GM19468 (cell line): ENCODE results near the gene SUN2.

Source experiments
- ATAC-seq: cut with Tn5 transposase; IDR thresholded peaks from one replicate; pipeline ENCODE4 v1.9.1; 2021; ENCODE audit warnings: mild to moderate bottlenecking, moderate library complexity, moderate number of reproducible peaks; ENCODE audit not compliant: unreplicated experiment; ENCODE audit errors: extremely low read depth

Gene SUN2

DNA sequence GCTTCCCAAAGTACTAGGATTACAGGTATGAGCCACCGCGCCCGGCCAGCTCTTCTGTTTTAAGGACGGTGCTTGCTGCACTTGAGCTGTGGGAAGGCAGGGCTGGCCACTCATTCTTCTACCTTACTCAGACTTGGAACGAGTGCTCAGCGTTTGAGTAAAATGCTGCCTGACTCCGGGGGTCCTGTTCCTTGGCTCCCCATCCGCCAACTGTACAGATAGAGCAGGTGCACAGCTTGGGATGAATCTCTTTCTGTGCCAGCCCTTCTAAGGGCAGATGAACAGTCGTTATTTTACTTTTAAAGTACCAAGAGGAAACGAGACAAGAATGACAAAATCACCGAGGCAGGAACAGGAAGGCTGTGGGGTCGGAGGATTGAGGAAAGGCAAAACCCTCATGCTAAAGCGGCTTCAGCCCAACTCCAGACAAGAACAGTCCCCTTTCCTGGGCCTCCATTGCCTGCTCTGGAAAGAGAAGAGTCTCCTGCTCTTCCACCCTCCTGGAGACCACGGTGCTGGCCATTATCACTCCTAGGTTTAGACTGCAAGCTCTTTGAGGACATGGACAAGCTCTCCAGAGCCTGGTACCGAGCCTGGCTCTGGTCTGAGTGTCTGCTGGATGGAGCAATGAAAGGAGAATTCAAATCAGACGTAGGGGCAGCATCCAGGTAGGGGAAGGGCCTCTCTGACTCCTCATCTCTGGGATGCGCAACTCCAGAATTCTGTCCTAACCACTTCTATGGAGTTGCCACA, 1.1 kb upstream of the SUN2 start:
- no peak for ATAC-seq

GRCh38 chr22:38755155-38755910, 465 bp downstream of the SUN2 start:
- peak; percentile 3 for ATAC-seq

- ATAC-seq: no peak
Observed at GRCh38 chr22:38754751-38755154, 1.0 kb downstream of the SUN2 start.

- no peak for ATAC-seq
Observed at GRCh38 chr22:38753948-38754750, 1.6 kb downstream of the SUN2 start.

- no peak for ATAC-seq
Observed at GRCh38 chr22:38751422-38752346, 4.1 kb downstream of the SUN2 start.

- no peak for ATAC-seq
Observed at GRCh38 chr22:38751066-38751421, 4.8 kb downstream of the SUN2 start.

DNA sequence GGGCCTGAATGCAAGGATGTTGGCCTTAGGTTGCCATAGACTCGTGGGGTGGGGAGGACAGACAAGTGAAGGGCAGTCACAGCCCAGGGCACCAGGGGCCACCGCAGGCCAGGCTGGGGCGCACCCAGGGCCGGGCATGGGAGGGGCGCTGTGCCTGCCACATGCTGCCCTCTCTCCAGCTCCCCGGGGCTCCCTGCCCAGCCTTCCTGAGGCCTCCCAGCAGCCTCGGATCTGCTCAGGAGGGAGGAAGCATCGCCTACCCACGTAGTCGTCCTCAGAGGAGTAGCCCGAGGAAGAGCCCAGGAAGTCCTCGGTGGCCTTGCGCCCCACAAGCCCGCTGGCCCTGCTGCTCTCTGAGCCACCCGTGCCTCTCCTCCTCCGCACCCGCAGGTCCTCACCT, 5.2 kb downstream of the SUN2 start:
- ATAC-seq: no peak

DNA sequence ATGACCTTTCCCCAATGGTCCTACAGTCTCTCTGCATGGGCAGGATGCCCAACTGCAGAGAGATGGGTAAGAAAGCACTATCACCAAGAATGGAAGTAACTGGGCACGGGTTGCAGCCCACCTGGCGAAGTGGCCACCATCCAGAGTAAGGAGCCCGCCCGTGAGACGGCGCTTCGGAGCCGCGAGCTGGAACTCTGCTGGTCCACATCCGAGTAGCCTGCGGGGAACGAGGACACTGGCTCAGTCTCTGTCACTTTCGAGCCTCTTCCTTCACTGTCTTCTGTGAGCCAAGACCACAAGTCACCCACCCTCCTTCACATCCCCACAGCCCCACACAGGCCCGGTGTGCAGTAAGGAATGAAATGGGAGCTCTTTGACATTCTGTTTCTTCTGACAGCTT, 5.7 kb downstream of the SUN2 start:
- ATAC-seq: no peak

DNA sequence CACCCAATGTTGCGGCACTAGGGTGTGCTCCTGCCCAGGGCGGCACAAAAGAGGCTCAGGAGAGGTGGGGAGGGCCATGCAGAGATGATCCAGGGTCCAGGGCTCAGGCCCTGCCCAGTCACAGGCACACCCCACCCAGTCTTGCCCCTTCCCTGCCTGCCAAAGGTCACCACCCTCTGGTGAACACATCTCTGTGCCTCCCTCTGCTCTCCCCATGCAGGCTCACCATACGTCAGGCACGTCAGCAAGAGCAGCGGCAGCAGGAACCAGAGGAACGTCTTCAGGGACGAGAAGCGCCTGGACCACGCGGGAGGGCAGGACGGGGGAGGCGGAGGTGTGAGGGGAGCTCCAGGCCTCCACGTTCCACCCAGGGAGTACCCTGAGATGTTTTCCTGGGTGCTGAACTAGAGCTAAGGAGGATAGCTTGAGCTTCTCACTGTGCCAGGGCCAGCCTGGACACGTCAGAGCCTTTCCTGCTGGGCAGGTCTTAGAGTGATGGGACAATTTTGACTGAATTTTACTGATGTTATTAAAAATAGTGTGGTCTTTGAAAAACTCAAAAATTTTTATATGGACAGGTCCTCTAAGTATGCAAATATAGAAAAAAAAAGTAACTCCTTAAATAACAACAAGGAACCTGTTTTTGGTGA, 7.2 kb downstream of the SUN2 start:
- ATAC-seq: no peak

GRCh38 chr22:38745676-38746460, 9.9 kb downstream of the SUN2 start:
- ATAC-seq: no peak

- ATAC-seq: no peak
Observed at GRCh38 chr22:38744981-38745380, 10.8 kb downstream of the SUN2 start.

- ATAC-seq: no peak
Observed at GRCh38 chr22:38742176-38742942, 13.4 kb downstream of the SUN2 start.

GRCh38 chr22:38741576-38741975, 14.2 kb downstream of the SUN2 start:
- ATAC-seq: no peak

DNA sequence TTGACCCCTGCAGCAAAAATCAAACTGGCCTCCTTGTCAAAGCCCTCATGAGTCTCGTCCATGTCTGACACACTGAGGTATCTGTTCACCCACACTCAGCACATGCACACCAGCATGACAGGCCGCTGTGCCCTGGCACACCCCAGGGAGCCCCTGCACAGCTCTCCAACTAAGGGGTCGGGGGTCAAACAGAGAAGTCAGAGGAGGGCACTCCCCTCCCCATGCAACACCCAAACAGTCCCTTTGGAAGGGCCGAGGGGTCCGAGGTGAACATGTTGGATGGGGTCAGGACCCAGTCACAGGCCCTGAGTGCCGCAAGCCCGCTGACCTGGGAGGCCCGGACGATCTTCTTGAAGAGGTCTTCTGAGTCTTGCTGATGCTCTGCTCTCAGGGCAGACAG, 14.6 kb downstream of the SUN2 start:
- no peak for ATAC-seq

GRCh38 chr22:38740754-38741153, 15.0 kb downstream of the SUN2 start:
- no peak for ATAC-seq

GRCh38 chr22:38740116-38740723, 15.6 kb downstream of the SUN2 start:
- ATAC-seq: no peak

DNA sequence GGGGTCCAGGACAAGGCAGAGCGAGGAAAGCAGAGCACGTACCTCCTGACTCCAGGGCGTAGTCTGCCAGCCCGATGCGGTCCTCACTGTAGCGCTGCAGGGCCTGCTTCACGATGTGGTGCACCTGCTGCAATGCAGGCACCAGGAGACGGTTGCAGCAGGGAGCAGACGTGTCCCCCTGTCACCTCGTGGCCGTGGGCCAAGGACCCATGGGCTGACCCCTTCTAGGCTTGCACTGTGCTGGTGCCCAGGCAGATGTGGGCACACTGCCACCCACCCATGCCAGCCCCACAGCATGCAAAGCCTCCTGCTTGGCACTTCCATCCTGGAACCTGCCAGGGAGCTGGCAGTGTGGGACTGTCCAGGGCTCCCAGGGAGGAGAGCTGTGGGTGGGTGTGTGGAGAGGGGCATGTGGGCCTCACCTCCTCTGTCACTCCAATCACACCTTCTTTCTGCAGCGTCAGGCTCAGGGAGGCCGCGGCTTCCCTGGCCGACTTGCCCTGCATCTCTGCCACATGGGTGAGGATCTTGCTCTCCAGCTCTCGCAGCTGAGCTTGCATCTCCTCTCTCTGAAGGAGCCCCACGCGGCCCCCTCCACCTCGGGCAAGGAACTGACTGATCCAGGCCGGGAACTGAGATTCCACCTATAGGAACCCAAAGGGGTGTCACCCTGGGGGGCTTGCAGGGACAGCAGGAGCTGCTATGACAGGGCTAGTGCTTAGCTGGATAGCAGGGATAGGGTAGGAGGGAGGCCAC, 16.3 kb downstream of the SUN2 start:
- no peak for ATAC-seq
